Left lung (tissue), 10 donors: ENCODE measurements around the gene DRD2. TPM values are rescaled to one million over a fixed set of nuclear protein-coding genes. Genes with fewer than 3 reads are reported as not detected.

Source experiments
- ATAC-seq: fragments of 200-7000 bp; cut with Tn5 transposase; one replicate; pipeline ENCODE4 v1.9.1; 2020; ENCODE audit warnings: moderate library complexity
- DNase-seq, 4 donors: peaks; one replicate each; pipeline ENCODE4 v3.0.0-alpha.2; 2013 to 2020
- H3K27ac ChIP-seq, 2 donors: fragments of 200-600 bp; sonication (generic) in 1 of 2; one replicate each; pipeline versions ENCODE4 v1.5.0 to v1.8.0; 2020 to 2021
- H3K27me3 ChIP-seq, 2 donors: fragments of 200-600 bp; sonication (generic) in 1 of 2; one replicate each; pipeline versions ENCODE4 v1.5.0 to v1.8.0; 2020 to 2021
- H3K36me3 ChIP-seq, 2 donors: fragments of 200-600 bp; sonication (generic) in 1 of 2; one replicate each; pipeline versions ENCODE4 v1.5.0 to v1.8.0; 2020 to 2021
- H3K4me1 ChIP-seq, 2 donors: fragments of 200-600 bp; one replicate each; pipeline ENCODE4 v1.8.0; 2021
- H3K4me3 ChIP-seq, 2 donors: fragments of 200-600 bp; sonication (generic) in 1 of 2; one replicate each; pipeline versions ENCODE4 v1.5.0 to v1.8.0; 2020 to 2021; ENCODE audit warnings: mild to moderate bottlenecking in 1 of 2
- H3K9me3 ChIP-seq, 2 donors: fragments of 200-600 bp; sonication (generic) in 1 of 2; one replicate each; pipeline versions ENCODE4 v1.5.0 to v1.8.0; 2020 to 2021
- CTCF ChIP-seq, 2 donors: fragments of 200-600 bp; sonication (generic) in 1 of 2; IDR thresholded peaks; one replicate each; pipeline versions ENCODE4 v1.5.0 to v1.8.0; 2021; ENCODE audit warnings: antibody characterized with exemption in 2 of 2
- intact Hi-C, 2 donors: fragments of 100-400 bp; cut with DNase I; formaldehyde crosslinking; loops; one replicate each; pipeline versions ENCODE4 v1.11.2 to v1.14.2; 2022
- polyA plus RNA-seq, 6 donors: library from polyadenylated mRNA; unstranded; fragments of 120-200 nt; gene quantifications; one replicate each; pipeline ENCODE4 v1.2.1, GENCODE V29; 2013; ENCODE audit not compliant: insufficient read length in 6 of 6
- total RNA-seq, 2 donors: library from RNA; stranded (reverse); fragmentation: NEBNext Ultra II Directional; extraction: Animal tissue kit (Norgen Biotek cat#: 25700); gene quantifications; one replicate each; pipeline ENCODE4 v1.2.1, GENCODE V29; 2021
- donor health status: DM: no; HTN: yes; CAD: no.
- donor health status: DM: no; HTN: no; CAD: no.

DRD2 gene
- total and polyA plus RNA-seq, 8 donors = 0.17 to 0.43 (median 0.22) TPM; not detected in 2

DNA sequence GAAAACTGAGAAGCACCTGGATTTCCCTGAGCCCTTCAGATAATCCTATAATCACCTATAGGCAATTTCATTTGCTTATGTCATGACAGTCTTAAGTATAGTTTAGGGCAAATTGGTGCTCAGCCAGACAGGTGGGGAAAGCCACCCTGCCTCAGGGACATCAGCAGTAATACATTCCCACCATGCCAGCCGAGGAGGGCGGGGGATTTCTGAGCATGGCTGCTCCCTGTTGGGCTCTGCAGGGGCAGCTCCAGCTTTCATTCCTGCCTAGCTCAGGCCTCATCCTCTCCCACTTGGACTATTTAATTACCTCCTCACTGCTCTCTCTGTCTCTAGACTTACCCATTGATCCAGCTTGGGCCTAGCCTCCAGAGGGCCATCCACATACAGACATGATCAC lies 9.0 kb upstream of the DRD2 start:
- Histone ChIP-seq H3K4me3 (no peak overlapping the region), H3K27ac (no peak overlapping the region), H3K27me3 (peaks cover 0 to 14% of the 10 kb centered on the region in 2 donors), H3K4me1 (no peaks in the 10 kb centered on the region), H3K36me3 (no peaks in the 10 kb centered on the region), H3K9me3 (no peaks in the 10 kb centered on the region)
- DNase-seq (no peak), ATAC-seq (no peak)
- intact Hi-C loops = no loop called here
- TF ChIP-seq CTCF (IDR thresholded peaks at IDR 0.05) = no peak

DNA sequence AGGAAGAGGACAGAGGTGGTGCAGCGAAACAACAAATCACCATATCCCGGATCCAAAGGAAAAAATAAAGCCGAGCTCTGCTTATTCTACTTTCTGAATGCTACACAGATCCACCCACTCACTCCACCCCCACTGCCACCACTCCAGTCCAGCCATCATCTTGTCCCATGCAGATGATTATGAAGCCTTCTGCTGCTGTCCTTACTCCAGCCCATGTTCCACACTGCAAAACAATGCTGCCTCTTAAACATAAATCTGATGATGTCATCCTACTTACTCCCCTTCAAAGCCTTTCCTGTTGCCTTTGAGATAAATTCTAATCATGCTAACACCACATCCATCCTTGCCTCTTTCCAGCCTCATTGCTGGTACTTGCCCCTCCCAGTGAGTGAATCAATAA lies 6.5 kb upstream of the DRD2 start:
- Histone ChIP-seq H3K36me3 (no peaks in the 10 kb centered on the region), H3K4me3 (no peak overlapping the region), H3K27me3 (peaks cover 14 to 39% of the 10 kb centered on the region in 2 donors), H3K27ac (no peak overlapping the region), H3K4me1 (no peaks in the 10 kb centered on the region), H3K9me3 (no peaks in the 10 kb centered on the region)
- no peak for TF ChIP-seq CTCF (IDR thresholded peaks at IDR 0.05)
- intact Hi-C loops = no loop called here
- no peak for DNase-seq
- no peak for ATAC-seq

- intact Hi-C loops = no loop called here
- TF ChIP-seq CTCF (IDR thresholded peaks at IDR 0.05) = no peak
- ATAC-seq = no peak
- Histone ChIP-seq H3K9me3 (no peaks in the 10 kb centered on the region), H3K4me1 (no peaks in the 10 kb centered on the region), H3K27me3 (peaks cover 18 to 43% of the 10 kb centered on the region in 2 donors), H3K27ac (no peak overlapping the region), H3K4me3 (no peak overlapping the region), H3K36me3 (no peaks in the 10 kb centered on the region)
- DNase-seq = no peak
Measured at GRCh38 chr11:113481226-113481625, 6.0 kb upstream of the DRD2 start.

- H3K27me3 ChIP-seq = peaks cover 41 to 82% of the 10 kb centered on the region in 2 donors
- no peaks in the 10 kb centered on the region for H3K9me3 ChIP-seq
- DNase-seq (no peak), ATAC-seq (no peak)
- H3K4me1 ChIP-seq = peaks cover 4 to 7% of the 10 kb centered on the region in 2 donors
- intact Hi-C loops = no loop called here
- H3K36me3 ChIP-seq = no peaks in the 10 kb centered on the region
- no peak overlapping the region for H3K27ac ChIP-seq
- no peak for TF ChIP-seq CTCF (IDR thresholded peaks at IDR 0.05)
- H3K4me3 ChIP-seq = no peak overlapping the region
Measured at GRCh38 chr11:113477321-113477720, 2.1 kb upstream of the DRD2 start.

- DNase-seq (no peak), ATAC-seq (no peak)
- peaks cover 4 to 7% of the 10 kb centered on the region in 2 donors for H3K4me1 ChIP-seq
- no peak overlapping the region for H3K27ac ChIP-seq
- TF ChIP-seq CTCF (IDR thresholded peaks at IDR 0.05) = no peak
- no peak overlapping the region for H3K4me3 ChIP-seq
- peaks cover 41 to 90% of the 10 kb centered on the region in 2 donors for H3K27me3 ChIP-seq
- intact Hi-C loops = no loop called here
- no peaks in the 10 kb centered on the region for H3K36me3 ChIP-seq
- no peaks in the 10 kb centered on the region for H3K9me3 ChIP-seq
Measured at GRCh38 chr11:113476553-113476952, 1.4 kb upstream of the DRD2 start.
